ENCODE results near the gene ICA1.
"Not testable (repeated sequence)": the region's sequence is repeated elsewhere in the genome, so short reads cannot be mapped to it uniquely, and the experiment has no call there.

ICA1 gene

DNA sequence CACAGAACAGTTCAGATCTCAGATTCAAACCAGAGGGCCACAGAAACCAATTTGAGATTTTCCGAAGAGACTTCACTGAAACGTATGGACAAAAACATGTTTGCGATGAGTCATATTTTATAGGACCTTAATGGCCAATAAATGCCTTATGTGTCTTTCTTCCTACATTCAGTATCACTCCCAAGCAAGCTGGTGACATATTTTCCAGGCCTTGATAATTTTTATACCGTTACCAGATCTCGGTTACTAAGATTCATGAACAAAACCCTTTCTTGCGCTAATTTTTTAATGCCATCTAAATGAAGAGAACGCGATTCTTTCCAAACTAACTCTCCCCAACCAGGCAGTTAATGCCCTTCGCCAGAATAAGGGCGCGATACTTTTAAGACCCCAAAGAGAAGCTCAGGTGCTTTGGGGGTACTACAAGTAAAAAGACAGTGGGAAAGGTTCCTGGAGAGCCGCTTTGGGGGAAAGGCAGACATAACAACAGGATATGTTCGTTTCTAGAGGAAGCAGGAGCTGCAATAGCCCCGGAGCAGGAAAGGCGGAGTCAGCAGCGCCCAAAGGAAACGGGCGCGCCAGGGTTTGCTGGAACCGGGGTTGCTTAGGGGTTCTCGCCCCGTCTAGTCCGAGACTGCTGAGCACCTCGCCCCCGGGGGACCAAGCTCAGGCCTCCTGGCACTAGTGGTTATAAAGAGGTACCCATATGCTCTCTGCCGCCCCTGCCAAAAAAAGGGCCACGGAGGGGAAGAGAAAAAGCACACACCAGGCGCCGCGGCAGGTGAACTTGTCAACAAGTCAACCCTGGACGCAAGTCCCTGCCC is 884 bp downstream of the ICA1 start:
- peak; percentile 60 for DNase-seq

DNA sequence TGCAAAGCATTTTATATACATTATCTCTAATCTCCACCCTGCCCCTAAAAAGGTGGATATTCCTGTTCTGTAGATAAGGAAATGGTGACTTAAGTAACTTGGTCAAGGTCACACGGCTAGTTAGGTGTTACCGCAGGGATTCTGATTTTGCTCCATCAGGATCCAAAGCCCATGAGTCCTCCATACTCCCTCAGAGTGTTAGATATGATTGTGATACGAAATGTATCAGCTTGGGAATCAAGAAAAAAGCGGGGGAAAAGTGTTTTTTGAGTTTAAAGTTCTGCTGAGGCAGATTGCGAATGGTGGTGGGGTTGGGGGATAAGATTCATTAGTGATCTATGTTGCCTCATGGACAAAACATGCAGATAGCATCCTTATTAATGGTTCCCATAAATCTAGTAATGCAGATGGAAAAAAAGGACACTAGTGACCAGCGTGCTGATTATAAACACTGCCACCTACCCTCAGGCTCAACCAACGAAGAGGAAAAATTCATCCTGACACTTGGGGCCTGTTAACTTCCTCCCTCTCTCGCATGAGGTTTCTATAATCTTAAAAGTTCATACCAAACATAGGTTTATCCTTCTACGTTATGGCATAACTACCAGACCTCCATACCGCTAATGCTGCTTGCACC is 2.3 kb downstream of the ICA1 start:
- no peak for DNase-seq

DNA sequence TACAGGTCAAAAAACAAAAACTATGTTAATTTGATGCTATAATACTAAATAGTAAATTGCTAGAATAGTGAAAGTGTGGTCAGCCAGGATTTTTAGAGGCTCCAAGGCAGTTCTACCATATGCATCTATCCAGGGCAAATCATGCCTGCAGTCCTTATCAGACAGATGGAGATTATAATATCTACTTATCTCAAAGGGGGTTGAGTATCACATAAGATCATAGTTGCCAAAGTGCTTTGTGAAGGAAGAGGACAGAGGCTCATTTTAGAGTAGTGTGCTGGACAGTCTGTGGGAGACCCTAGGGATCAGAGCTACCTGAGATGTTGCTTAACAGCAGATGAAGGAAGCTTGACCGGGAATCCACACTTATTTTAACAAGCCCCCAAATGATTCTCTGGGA is 3.2 kb downstream of the ICA1 start:
- DNase-seq, result no peak

DNA sequence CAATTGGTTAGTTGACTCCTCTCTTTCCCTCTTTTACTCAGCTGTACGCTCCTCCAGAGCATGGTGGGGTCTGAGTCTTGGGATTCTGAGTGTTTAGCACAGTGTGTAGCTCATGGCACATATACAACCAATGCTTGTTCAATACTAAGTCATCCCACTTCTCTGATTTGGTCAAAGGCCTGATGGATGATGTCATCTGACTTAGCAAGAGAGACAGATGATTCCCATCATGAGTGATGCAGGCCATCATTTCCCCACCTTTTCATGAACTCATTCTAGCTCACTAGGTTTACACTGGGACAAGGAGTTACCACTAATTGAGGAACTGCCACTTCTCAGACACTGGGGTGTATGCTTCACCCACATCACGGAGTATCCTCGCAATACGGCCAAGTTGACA is 3.8 kb downstream of the ICA1 start:
- DNase-seq, result no peak

DNA sequence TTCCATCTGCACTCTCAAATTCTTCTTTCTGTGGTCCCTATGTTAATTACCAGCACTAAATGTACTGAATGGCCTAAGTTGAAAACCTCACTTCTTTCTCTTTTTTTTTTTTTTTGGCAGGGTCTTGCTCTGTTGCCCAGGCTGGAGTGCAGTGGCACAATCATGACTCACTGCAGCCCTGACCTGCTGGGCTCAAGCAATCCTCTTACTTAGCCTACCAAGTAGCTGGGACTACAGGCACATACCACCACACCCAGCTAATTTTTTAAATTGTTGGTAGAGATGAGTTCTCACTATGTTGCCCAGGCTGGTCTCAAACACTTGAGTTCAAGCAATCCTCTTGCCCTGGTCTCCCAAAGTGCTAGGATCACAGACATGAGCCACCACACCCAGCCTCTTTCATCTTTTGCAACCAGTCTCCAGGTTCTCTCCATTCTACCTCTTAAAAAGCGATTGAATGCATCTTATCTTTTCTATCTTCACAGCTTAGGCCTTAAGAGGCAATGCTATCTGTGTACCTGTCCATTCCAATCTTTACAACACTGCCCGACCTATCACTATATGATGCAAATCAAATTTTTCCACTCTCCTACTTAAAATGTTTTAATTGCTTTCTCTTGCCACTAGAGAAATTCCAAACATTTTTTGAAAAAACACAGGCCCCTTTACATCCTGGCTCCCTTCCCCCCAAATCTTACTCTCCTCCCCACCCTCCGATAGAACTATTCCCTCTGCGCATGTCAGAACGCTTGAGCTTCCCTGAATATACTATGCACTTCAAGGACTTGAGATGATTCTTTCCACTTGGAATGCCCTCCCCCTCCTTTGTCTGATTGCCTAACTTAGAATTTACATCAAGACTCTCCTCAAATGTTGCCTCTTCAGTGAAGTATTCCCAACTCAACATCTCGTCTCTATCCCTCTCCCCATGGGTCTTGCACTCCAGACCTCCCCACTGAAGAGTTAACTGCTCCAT is 6.0 kb downstream of the ICA1 start:
- DNase-seq, result no peak

DNA sequence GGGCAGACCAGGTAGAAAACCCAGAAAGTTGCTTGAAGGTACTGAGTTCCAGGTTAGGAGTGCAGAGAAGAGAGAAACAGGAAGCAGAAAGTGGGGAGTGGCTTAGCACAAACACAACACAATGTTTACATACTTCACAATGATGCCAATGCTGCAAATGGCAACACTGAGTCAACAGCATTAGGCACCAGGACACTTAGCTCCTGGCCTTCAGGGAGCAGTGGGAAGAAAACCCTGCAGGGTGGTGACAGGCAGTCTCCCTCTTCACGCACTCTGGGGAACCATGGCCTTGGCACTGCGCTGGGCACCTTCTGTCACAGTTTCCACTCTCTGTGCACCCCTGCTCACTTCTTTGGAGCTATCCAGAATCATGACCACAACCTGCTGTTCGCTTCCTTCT is 7.3 kb downstream of the ICA1 start:
- no peak for DNase-seq

DNA sequence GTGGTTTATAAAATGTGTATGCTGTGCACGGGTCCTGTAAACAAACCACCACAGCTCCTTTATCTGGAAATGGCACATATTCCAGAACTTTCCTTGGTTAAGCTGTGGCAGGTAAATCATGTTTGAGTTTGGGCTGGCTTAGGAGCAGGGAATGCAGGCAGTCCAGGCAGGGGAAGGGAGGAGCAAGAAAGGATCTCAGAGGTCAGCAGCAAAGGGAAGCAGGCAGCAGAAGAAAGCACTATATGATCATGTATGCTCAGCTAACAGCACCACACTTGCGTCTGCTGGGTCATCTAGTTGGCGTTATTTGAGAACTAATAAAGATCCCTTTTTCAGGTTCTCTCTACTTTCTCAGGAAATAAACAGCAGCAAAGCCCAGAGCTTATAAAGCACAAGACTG is 7.8 kb downstream of the ICA1 start:
- DNase-seq, result no peak

DNA sequence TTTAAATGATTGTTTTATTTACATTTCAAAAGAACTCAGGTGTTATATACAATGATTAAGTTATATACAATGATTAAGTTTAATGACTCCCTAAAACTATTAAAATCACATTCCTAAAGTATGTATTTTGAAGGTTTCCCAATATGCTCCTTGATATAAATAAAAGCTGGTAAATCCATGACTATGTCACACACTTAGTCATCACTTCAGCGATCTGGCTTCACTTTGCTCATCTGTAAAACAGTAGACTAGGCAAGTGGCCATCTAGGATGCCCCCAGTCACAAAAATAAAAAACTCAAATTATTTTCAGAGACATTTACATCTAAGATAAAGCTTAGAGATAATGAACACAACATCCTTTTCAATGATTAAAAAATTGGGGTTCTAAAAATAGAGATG is 10.8 kb downstream of the ICA1 start:
- no peak for DNase-seq

DNA sequence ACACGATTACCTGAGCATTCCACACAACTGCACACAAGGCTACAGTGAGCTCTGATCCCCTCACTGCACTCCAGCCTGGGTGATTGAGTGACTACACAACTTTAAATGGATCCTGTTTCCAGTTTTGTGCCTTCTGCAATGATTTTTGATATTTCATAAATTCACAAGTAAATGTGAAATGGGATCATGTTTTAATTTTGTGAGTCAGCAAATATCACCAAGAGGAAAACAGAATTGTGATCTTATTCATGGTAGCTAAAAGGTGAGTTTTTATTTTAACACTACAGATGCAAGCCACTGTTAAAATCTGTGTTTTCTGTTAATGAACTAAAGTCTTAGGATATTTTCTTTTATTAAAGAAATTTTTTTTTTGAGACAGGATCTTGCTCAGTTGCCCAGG is 11.4 kb downstream of the ICA1 start:
- DNase-seq, result no peak

DNA sequence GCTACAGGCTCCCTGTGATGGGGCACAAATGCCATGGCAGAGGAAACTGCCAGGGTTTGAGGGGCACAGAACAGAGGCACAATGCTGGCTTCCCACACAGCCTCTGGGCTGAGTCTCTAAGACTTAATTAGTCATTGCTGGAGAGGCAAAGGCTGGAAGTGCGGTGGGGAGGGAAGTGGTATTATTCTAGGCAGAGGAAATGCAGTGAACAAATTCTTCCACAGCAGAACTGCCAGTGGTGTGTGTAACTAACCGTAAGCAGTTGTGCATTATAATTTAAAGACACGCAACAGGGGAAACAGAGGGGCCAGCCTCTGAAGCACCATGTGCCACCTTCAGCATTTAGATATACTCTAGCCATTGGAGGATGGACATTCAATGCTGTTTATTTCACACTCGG is 12.8 kb downstream of the ICA1 start:
- peak; percentile 36 for DNase-seq

DNA sequence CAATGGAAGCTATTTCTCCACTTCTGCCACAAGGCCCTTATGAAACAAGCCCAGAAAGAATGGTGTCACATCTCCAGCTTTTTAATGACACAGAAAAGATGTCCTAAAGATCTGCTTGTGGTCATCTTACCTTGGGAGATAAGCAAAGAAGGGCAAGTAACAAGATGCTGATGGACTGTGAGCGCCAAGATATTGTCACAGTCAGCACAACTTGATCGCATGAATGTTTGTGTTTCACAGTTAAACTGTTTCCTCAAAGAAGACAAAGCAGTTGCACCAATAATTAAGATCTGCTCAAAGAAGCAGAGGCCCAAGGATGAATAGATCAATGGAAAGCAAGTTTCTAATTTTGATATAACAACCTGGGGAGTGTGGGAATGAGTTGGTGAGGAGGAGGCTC is 15.9 kb downstream of the ICA1 start:
- no peak for DNase-seq

DNA sequence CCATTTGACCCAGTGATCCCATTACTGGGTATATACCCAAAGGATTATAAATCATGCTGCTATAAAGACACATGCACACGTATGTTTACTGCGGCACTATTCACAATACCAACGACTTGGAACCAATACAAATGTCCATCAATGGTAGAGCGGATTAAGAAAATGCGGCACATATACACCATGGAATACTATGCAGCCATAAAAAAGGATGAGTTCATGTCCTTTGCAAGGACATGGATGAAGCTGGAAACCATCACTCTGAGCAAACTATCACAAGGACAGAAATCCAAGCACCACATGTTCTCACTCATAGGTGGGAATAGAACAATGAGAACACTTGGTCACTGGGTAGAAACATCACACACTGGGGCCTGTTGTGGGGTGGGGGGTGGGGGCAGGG is 16.9 kb downstream of the ICA1 start:
- not testable (repeated sequence) for DNase-seq

DNA sequence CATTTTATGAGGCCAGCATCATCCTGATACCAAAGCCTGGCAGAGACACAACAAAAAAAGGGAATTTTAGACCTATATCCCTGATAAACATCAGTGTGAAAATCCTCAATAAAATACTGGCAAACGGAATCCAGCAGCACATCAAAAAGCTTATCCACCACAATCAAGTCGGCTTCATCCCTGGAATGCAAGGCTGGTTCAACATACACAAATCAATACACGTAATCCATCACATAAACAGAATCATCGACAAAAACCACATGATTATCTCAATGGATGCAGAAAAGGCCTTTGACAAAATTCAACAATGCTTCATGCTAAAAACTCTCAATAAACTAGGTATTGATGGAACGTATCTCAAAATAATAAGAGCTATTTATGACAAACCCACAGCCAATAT is 18.9 kb downstream of the ICA1 start:
- DNase-seq, result not testable (repeated sequence)

DNA sequence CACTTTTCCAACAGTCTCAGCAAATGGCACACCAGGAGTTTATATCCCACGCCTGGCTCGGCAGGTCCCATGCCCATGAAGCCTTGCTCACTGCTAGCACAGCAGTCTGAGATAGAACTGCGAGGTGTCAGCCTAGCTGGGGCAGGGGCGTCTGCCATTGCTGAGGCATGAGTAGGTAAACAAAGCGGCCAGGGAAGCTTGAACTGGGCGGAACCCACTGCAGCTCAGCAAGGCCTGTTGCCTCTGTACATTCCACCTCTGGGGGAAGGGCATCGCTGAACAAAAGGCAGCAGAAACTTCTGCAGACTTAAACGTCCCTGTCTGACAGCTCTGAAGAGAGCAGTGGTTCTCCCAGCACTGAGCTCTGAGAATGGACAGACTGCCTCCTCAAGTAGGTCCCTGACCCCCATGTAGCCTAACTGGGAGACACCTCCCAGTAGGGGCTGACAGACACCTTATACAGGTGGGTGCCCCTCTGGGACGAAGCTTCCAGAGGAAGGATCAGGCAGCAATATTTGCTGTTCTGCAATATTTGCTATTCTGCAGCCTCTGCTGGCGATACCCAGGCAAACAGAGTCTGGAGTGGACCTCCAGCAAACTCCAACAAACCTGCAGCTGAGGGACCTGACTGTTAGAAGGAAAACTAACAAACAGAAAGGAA is 22.1 kb downstream of the ICA1 start:
- not testable (repeated sequence) for DNase-seq

DNA sequence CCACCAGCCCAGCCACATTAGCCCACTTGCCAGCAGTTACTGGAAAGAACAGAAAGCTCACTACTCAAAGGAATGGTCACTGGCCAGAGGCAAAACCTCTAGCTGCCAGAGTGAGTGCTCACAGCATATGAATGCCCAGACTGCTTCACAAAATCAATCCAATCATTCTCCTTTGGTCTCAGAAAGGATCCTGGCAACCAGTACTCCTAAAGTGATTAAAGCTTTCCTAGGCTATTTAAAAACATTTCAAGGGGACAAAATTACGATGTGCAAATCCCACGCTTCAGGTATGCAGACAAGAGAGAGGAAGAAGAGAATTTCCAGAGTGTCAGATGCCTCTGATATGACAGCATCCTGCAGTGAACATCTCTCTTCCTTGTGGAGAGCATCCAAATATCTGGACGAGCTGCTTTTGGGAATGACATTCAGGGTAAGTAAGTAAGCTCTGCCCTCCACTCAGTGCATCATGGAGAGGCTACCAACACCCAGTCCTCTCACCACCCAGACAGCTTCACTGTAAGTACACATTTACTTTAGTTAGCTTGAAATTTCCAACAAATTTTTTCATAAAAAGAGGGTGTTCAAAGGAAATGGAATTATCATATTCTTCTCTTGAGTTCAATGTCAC is 25.1 kb downstream of the ICA1 start:
- no peak for DNase-seq

DNA sequence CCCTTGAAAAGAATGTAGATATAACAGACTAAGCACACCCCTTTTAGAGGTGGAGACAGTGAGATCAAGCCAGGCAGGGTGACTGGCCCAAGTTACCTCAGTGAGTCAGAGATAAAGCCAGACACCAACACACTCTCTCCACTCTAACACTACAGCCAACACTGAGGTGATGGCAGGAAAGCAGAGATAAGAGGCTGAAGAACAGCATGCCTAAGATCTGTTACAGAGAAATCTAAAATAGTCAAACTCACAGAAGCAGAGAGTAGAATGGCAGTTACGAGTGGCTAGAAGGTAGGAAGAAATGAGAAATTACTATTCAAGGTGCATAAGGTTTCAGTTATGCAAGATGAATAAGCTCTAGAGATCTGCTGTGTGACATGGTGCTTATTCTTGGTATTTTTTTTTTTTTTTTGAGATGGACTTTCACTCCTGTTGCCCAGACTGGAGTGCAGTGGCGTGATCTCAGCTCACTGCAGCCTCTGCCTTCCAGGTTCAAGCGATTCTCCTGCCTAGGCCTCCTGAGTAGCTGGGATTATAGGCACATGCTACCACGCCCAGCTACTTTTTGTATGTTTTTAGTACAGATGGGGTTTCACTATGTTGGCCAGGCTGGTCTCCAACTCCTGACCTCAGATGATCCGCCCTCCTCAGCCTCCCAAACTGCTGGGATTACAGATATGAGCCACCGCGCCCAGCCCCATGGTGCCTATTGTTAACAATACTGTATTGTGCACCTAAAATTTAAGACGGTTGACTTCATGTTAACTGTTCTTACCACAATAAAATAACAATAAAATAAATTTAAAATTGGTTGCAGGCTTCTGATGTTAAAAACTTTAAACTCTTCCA is 28.7 kb downstream of the ICA1 start:
- DNase-seq, result no peak

DNA sequence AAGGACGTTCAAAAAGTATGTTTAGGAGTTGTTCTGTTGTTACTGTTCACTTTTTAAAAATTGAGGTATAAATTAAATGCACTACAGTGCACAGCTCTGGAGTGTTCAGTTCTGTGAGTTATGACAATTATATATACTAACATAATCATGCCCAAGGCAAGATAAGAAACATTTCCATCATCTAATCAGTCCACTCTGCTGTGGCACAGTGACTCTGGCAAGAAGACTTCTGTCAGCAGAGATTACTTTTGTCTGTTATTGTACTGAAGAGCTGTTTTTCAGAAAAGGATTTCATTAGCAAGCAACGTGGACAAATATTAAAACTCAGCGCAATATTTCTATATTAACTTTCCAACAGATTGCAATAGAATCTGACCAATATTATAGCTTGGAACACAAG is 32.0 kb downstream of the ICA1 start:
- no peak for DNase-seq

DNA sequence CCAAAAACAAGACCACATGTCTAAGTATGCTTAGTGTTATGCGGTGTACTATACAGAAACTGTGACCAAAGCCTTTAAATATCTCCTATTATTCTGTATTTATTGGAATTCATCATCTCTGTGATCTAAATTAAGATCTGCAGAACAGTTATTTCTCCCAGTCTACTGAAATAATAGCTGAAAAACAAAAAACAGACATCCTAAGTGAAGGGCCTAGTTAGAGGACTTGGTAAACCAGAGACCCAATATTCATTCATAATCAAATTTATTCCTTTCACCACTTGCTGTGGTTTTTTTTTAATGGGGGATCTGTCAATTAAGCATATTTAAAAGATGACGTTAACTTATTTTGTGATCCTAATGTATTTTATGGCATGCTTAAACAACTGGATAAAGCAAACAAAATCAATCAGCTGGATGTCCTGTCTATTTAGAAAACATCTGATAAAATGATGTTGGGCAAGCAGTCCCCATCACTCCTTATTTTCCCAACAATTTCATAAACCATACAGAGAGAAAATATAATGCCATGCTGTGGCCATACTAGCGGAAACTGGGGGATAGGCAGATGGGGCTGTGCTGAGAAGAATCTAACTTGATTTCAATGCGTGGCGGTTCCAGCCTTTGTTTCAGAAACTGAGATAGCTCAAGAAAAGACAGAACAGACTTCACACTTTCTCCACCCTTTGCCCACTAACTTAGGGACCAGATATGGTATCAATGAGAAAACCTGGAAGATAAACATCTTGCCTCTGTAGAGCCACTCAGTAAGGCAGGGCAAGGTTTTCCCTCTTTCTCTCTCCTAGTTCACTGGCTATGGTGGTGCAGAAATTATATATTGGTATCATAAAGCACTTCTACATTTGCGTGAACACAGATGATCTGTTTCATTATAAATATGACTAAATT is 32.9 kb downstream of the ICA1 start:
- no peak for DNase-seq

DNA sequence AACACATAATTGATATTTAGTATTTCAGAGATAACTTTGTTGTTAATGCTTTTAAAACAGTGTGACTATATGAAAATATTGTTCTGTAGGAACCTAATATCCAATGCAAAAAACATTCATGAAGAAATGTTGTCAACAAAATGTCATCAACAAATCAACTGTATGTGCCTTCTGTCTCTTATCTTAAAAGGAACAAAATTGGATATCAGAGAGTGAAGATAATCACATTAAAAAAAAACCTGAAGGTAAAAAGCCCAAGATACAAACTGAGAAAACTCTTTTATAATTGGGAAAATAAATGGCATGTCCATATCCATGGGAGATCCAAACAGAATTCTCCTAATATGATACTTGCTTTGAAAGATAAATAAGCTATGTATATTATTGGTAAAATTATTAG is 33.9 kb downstream of the ICA1 start:
- DNase-seq, result no peak

DNA sequence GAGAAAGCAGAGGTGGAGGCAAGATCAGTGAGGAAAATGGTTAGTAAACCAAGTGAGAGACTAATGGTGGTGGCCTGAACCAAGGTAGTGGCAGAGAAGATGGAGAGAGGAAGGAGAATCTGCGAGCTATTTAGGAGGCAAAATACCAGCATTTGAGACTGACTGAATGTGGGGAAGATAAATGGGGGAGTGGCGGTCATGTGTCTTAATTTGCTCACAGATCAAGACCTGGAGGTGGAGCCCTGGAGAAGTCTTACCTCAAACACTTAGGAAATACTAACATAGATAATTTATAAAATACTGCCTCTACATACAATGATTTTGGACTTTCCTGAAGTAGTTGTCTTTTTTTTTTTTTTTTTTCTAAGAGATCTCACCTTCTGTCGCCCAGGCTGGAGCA is 34.7 kb downstream of the ICA1 start:
- DNase-seq, result no peak
